Prostate gland (tissue), 2 donors: ENCODE measurements around the gene PDS5B.
"Not testable (repeated sequence)": the region's sequence is repeated elsewhere in the genome, so short reads cannot be mapped to it uniquely, and the experiment has no call there.

Experiments used
- POLR2A ChIP-seq: fragments of 450-650 bp; IDR thresholded peaks from one replicate; pipeline ENCODE4 v1.6.1; 2016; ENCODE audit warnings: antibody characterized with exemption, mild to moderate bottlenecking
- POLR2AphosphoS5 ChIP-seq: sonication (generic); formaldehyde crosslinking; IDR thresholded peaks from one replicate; pipeline ENCODE4 v1.6.1; 2017; ENCODE audit warnings: antibody characterized with exemption
- TF ChIP-seq, protein P1 (sequence below), 4 experiments: fragments of 200-600 bp in 2 of 4; fragments of 450-650 bp in 2 of 4; sonication (generic) in 2 of 4; IDR thresholded peaks; 1 replicate in 3 of 4; 2 replicates in 1 of 4; pipeline ENCODE4 v1.5.1; 2016 to 2019; ENCODE audit warnings: antibody characterized with exemption in 4 of 4, mild to moderate bottlenecking in 2 of 4, moderate library complexity in 2 of 4

DNA sequence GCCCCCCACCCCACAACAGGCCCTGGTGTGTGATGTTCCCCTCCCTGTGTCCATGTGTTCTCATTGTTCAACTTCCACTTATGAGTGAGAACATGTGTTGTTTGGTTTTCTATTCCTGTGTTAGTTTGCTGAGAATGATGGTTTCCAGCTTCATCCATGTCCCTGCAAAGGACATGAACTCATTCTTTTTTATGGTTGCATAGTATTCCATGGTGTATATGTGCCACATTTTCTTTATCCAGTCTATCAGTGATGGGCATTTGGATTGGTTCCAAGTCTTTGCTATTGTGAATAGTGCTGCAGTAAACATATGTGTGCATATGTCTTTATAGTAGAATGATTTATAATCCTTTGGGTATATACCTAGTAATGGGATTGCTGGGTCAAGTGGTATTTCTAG is 142.8 kb downstream of the PDS5B start:
- TF ChIP-seq, protein P1, sequence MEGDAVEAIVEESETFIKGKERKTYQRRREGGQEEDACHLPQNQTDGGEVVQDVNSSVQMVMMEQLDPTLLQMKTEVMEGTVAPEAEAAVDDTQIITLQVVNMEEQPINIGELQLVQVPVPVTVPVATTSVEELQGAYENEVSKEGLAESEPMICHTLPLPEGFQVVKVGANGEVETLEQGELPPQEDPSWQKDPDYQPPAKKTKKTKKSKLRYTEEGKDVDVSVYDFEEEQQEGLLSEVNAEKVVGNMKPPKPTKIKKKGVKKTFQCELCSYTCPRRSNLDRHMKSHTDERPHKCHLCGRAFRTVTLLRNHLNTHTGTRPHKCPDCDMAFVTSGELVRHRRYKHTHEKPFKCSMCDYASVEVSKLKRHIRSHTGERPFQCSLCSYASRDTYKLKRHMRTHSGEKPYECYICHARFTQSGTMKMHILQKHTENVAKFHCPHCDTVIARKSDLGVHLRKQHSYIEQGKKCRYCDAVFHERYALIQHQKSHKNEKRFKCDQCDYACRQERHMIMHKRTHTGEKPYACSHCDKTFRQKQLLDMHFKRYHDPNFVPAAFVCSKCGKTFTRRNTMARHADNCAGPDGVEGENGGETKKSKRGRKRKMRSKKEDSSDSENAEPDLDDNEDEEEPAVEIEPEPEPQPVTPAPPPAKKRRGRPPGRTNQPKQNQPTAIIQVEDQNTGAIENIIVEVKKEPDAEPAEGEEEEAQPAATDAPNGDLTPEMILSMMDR (IDR thresholded peaks at IDR 0.05), result not testable (repeated sequence)
- TF ChIP-seq POLR2A, POLR2AphosphoS5: not testable (repeated sequence)
